SK-N-SH treated with all-trans-retinoic acid at 6 μM for 48 hours (cell line): ENCODE results near the gene CACNA1H.

Source experiments
- ATAC-seq: fragments of 200-7000 bp; cut with Tn5 transposase; 3 replicates; pipeline ENCODE4 v1.9.1; 2020; ENCODE audit warnings: mild to moderate bottlenecking, moderate library complexity
- BACH2 ChIP-seq: fragments of 250-450 bp; sonication (Bioruptor Pico); IDR thresholded peaks from 2 replicates; pipeline ENCODE4 v1.9.0; 2021; ENCODE audit warnings: mild to moderate bottlenecking, borderline replicate concordance
- CREB5 ChIP-seq: fragments of 250-450 bp; sonication (Bioruptor Pico); IDR thresholded peaks from 2 replicates; pipeline ENCODE4 v1.5.1; 2020; ENCODE audit warnings: low read depth, mild to moderate bottlenecking, moderate library complexity
- CSDC2 ChIP-seq: fragments of 250-450 bp; sonication (Bioruptor Pico); IDR thresholded peaks from 2 replicates; pipeline ENCODE4 v1.5.0; 2020; ENCODE audit warnings: mild to moderate bottlenecking, moderate library complexity
- CSRNP3 ChIP-seq: fragments of 250-450 bp; sonication (Bioruptor Pico); IDR thresholded peaks from 2 replicates; pipeline ENCODE4 v1.5.1; 2021; ENCODE audit warnings: mild to moderate bottlenecking, moderate library complexity
- ESRRG ChIP-seq: fragments of 250-450 bp; sonication (Bioruptor Pico); IDR thresholded peaks from 2 replicates; pipeline ENCODE4 v1.6.1; 2021; ENCODE audit warnings: mild to moderate bottlenecking
- GLIS3 ChIP-seq: fragments of 250-450 bp; sonication (Bioruptor Pico); IDR thresholded peaks from 2 replicates; pipeline ENCODE4 v1.5.0; 2020; ENCODE audit warnings: mild to moderate bottlenecking, moderate library complexity
- ISL1 ChIP-seq: fragments of 250-450 bp; sonication (Bioruptor Pico); IDR thresholded peaks from 2 replicates; pipeline ENCODE4 v2.1.2; 2022; ENCODE audit warnings: mild to moderate bottlenecking, moderate library complexity
- OSR1 ChIP-seq: fragments of 250-450 bp; sonication (Bioruptor Pico); IDR thresholded peaks from 2 replicates; pipeline ENCODE4 v1.8.0; 2022; ENCODE audit warnings: moderate library complexity, mild to moderate bottlenecking, inconsistent platforms
- PATZ1 ChIP-seq: fragments of 250-450 bp; sonication (Bioruptor Pico); IDR thresholded peaks from 2 replicates; pipeline ENCODE4 v1.8.0; 2020; ENCODE audit warnings: mild to moderate bottlenecking, moderate library complexity, borderline replicate concordance
- POU6F1 ChIP-seq: fragments of 250-450 bp; sonication (Bioruptor Pico); IDR thresholded peaks from 2 replicates; pipeline ENCODE4 v1.8.0; 2021; ENCODE audit warnings: low read depth, mild to moderate bottlenecking, moderate library complexity, borderline replicate concordance
- PPARA ChIP-seq: fragments of 250-450 bp; sonication (Bioruptor Pico); IDR thresholded peaks from 2 replicates; pipeline ENCODE4 v1.5.0; 2020; ENCODE audit warnings: mild to moderate bottlenecking, borderline replicate concordance
- RARB ChIP-seq: fragments of 250-450 bp; sonication (Bioruptor Pico); IDR thresholded peaks from 2 replicates; pipeline ENCODE4 v1.8.0; 2021; ENCODE audit warnings: mild to moderate bottlenecking, moderate library complexity
- TCF4 ChIP-seq: fragments of 250-450 bp; sonication (Bioruptor Pico); IDR thresholded peaks from 2 replicates; pipeline ENCODE4 v1.8.0; 2021; ENCODE audit warnings: mild to moderate bottlenecking, moderate library complexity, borderline replicate concordance
- TOX ChIP-seq: fragments of 250-450 bp; sonication (Bioruptor Pico); IDR thresholded peaks from 2 replicates; pipeline ENCODE4 v1.8.0; 2021; ENCODE audit warnings: mild to moderate bottlenecking, moderate library complexity, borderline replicate concordance
- TSHZ2 ChIP-seq: fragments of 250-450 bp; sonication (Bioruptor Pico); IDR thresholded peaks from 2 replicates; pipeline ENCODE4 v1.5.0; 2020; ENCODE audit warnings: mild to moderate bottlenecking, moderate library complexity
- ZC3H10 ChIP-seq: fragments of 250-450 bp; sonication (Bioruptor Pico); IDR thresholded peaks from 2 replicates; pipeline ENCODE4 v1.5.1; 2021; ENCODE audit warnings: mild to moderate bottlenecking, moderate library complexity
- ZFP3 ChIP-seq: fragments of 250-450 bp; sonication (Bioruptor Pico); IDR thresholded peaks from 2 replicates; pipeline ENCODE4 v1.5.0; 2020; ENCODE audit warnings: mild to moderate bottlenecking, moderate library complexity
- ZFP30 ChIP-seq: fragments of 450-650 bp; formaldehyde crosslinking; IDR thresholded peaks from 2 replicates; pipeline ENCODE4 v1.5.0; 2022; ENCODE audit warnings: mild to moderate bottlenecking, moderate library complexity
- ZNF565 ChIP-seq: fragments of 450-650 bp; formaldehyde crosslinking; conservative IDR thresholded peaks from 2 replicates; pipeline ENCODE4 v1.5.0; 2020; ENCODE audit warnings: low read depth, mild to moderate bottlenecking, moderate library complexity
- ZNF8 ChIP-seq: fragments of 450-650 bp; formaldehyde crosslinking; IDR thresholded peaks from 2 replicates; pipeline ENCODE4 v1.5.0; 2020; ENCODE audit warnings: mild to moderate bottlenecking, moderate library complexity

Gene CACNA1H

GRCh38 chr16:1220841-1221627, 68.1 kb downstream of the CACNA1H start:
- ATAC-seq: no peak
- TF ChIP-seq GLIS3 (CRISPR knock-in tag) (no peak), CSRNP3 (CRISPR knock-in tag) (no peak), ZFP3 (CRISPR knock-in tag) (no peak), ESRRG (no peak), TOX (CRISPR knock-in tag) (no peak), PPARA (CRISPR knock-in tag) (no peak), POU6F1 (CRISPR knock-in tag) (no peak), ZNF565 (CRISPR knock-in tag) (no peak), ZC3H10 (CRISPR knock-in tag) (no peak), ISL1 (CRISPR knock-in tag) (no peak), ZNF8 (no peak), CSDC2 (CRISPR knock-in tag) (no peak), ZFP30 (CRISPR knock-in tag) (no peak), BACH2 (CRISPR knock-in tag) (no peak), RARB (CRISPR knock-in tag) (no peak), PATZ1 (CRISPR knock-in tag) (no peak), OSR1 (CRISPR knock-in tag) (no peak)

- TF ChIP-seq GLIS3 (CRISPR knock-in tag) (no peak), ISL1 (CRISPR knock-in tag) (no peak), ESRRG (no peak), TSHZ2 (CRISPR knock-in tag) (no peak), TCF4 (CRISPR knock-in tag) (no peak), OSR1 (CRISPR knock-in tag) (no peak), CREB5 (CRISPR knock-in tag) (no peak), PATZ1 (CRISPR knock-in tag) (no peak), CSDC2 (CRISPR knock-in tag) (no peak), ZNF565 (CRISPR knock-in tag) (no peak), PPARA (CRISPR knock-in tag) (no peak), ZFP30 (CRISPR knock-in tag) (no peak), RARB (CRISPR knock-in tag) (no peak)
- no peak for ATAC-seq
Observed at GRCh38 chr16:1221628-1222552, 69.0 kb downstream of the CACNA1H start.
